ENCODE measurements around the gene FANCC. TPM values are rescaled to one million over a fixed set of nuclear protein-coding genes. Genes with fewer than 3 reads are reported as not detected.

FANCC gene
- total RNA-seq, 2 donors from 2014 or later = 7.5 to 12.5 TPM

- DNase-seq (no peak), ATAC-seq (no peak)
- Histone ChIP-seq H3K4me1 (peaks cover 12% of the 10 kb centered on the region), H3K4me3 (no peak overlapping the region), H3K9me3 (no peaks in the 10 kb centered on the region), H3K36me3 (replicated peaks in 1 of 2; ENCODE audit: insufficient read depth in 1 of 2, low read depth in 2 of 2) (peaks cover 0 to 13% of the 10 kb centered on the region in 2 donors), H3K27ac (no peak overlapping the region), H3K27me3 (no peaks in the 10 kb centered on the region)
- WGBS, 2 donors = 94 to 98% methylated on average over 6 of the region's 6 CpGs
- intact Hi-C loops (cut with DNase I) = no loop called here
- TF ChIP-seq CTCF (IDR thresholded peaks at IDR 0.05) = no peak
- TF ChIP-seq POLR2A (IDR thresholded peaks at IDR 0.05) = no peak
These were observed 202.4 kb downstream of the FANCC start for GRCh38 chr9:95115104-95115503.

- no peak for TF ChIP-seq CTCF (IDR thresholded peaks at IDR 0.05)
- no peak for TF ChIP-seq POLR2A (IDR thresholded peaks at IDR 0.05)
- Histone ChIP-seq H3K4me1 (peaks cover 16% of the 10 kb centered on the region), H3K27me3 (no peaks in the 10 kb centered on the region), H3K4me3 (no peak overlapping the region), H3K36me3 (replicated peaks in 1 of 2; ENCODE audit: insufficient read depth in 1 of 2, low read depth in 2 of 2) (peaks cover 0 to 17% of the 10 kb centered on the region in 2 donors), H3K27ac (no peak overlapping the region), H3K9me3 (no peaks in the 10 kb centered on the region)
- ATAC-seq = no peak
- intact Hi-C loops (cut with DNase I) = no loop called here
- DNase-seq = no peak
- 89 to 93% methylated on average over 11 to 12 of the region's 12 CpGs for WGBS, 2 donors
These were observed 204.9 kb downstream of the FANCC start for GRCh38 chr9:95112436-95113280.

- WGBS, 2 donors = 91 to 92% methylated on average over 11 of the region's 11 CpGs
- intact Hi-C loops (cut with DNase I) = no loop called here
- no peak for DNase-seq
- ATAC-seq = no peak
- Histone ChIP-seq H3K4me1 (peaks cover 22% of the 10 kb centered on the region), H3K27ac (no peak overlapping the region), H3K36me3 (replicated peaks in 1 of 2; ENCODE audit: insufficient read depth in 1 of 2, low read depth in 2 of 2) (peaks cover 0 to 17% of the 10 kb centered on the region in 2 donors), H3K4me3 (no peak overlapping the region), H3K27me3 (no peaks in the 10 kb centered on the region), H3K9me3 (no peaks in the 10 kb centered on the region)
- TF ChIP-seq POLR2A (IDR thresholded peaks at IDR 0.05) = no peak
- TF ChIP-seq CTCF (IDR thresholded peaks at IDR 0.05) = no peak
These were observed 205.8 kb downstream of the FANCC start for GRCh38 chr9:95111716-95112115.

- H3K4me3 ChIP-seq = no peak overlapping the region
- DNase-seq (no peak), ATAC-seq (no peak)
- H3K36me3 ChIP-seq (replicated peaks in 1 of 2; ENCODE audit: insufficient read depth in 1 of 2, low read depth in 2 of 2) = peaks cover 0 to 17% of the 10 kb centered on the region in 2 donors
- TF ChIP-seq CTCF (IDR thresholded peaks at IDR 0.05) = no peak
- no peak for TF ChIP-seq POLR2A (IDR thresholded peaks at IDR 0.05)
- H3K9me3 ChIP-seq = no peaks in the 10 kb centered on the region
- peaks cover 18% of the 10 kb centered on the region for H3K4me1 ChIP-seq
- intact Hi-C loops (cut with DNase I) = no loop called here
- H3K27me3 ChIP-seq = no peaks in the 10 kb centered on the region
- H3K27ac ChIP-seq = no peak overlapping the region
- WGBS, 2 donors = 84 to 85% methylated on average over 7 to 14 of the region's 14 CpGs
These were observed 206.5 kb downstream of the FANCC start for GRCh38 chr9:95110921-95111525.

Data from body of pancreas (tissue), 4 donors.